K562 (cell line): ENCODE data around the gene SPRYD3.

Experiments
- ARID1B ChIP-seq: fragments of 450-650 bp; IDR thresholded peaks from 2 replicates; pipeline ENCODE4 v1.6.1; 2016; ENCODE audit warnings: antibody characterized with exemption, mild to moderate bottlenecking, inconsistent platforms
- CBX3 ChIP-seq, 2 experiments: IDR thresholded peaks; 1 replicate in 1 of 2; 2 replicates in 1 of 2; pipeline ENCODE4 v1.6.1; 2012; ENCODE audit warnings: inconsistent platforms in 2 of 2, low read length in 2 of 2, borderline replicate concordance in 1 of 2, control low read depth in 1 of 2
- EZH2 ChIP-seq: IDR thresholded peaks from 2 replicates; pipeline ENCODE4 v1.6.1; 2012; ENCODE audit warnings: low read depth, mild to moderate bottlenecking, inconsistent platforms, low read length, borderline replicate concordance
- POLR2A ChIP-seq: fragments of 450-650 bp; conservative IDR thresholded peaks from 2 replicates; pipeline ENCODE4 v1.6.1; 2016
- POLR3A ChIP-seq: IDR thresholded peaks from 2 replicates; pipeline ENCODE4 v1.6.1; 2011; ENCODE audit warnings: borderline replicate concordance, mild to moderate bottlenecking, moderate library complexity; ENCODE audit not compliant: insufficient read length, insufficient read depth; ENCODE audit errors: extremely low read depth
- SAFB ChIP-seq: fragments of 200-400 bp; formaldehyde crosslinking; IDR thresholded peaks from 2 replicates; pipeline ENCODE4 v1.6.1; 2017; ENCODE audit warnings: low read depth, low read length, borderline replicate concordance
- SREBF2 ChIP-seq: sonication (generic); formaldehyde crosslinking; IDR thresholded peaks from 2 replicates; pipeline ENCODE4 v1.4.0; 2020; ENCODE audit warnings: mild to moderate bottlenecking, missing genetic modification reagents
- TAF1 ChIP-seq: IDR thresholded peaks from 2 replicates; pipeline ENCODE4 v1.6.1; 2011; ENCODE audit warnings: mild to moderate bottlenecking, low read length, moderate library complexity; ENCODE audit not compliant: insufficient read depth, control insufficient read depth, severe bottlenecking; ENCODE audit errors: extremely low read depth
- ZNF766 ChIP-seq: fragments of 200-800 bp; sonication (Bioruptor generic); conservative IDR thresholded peaks from 2 replicates; pipeline ENCODE4 v1.6.1; 2016; ENCODE audit warnings: missing genetic modification characterization, missing compliant biosample characterization
- TF ChIP-seq, protein P1 (sequence below): sonication (generic); formaldehyde crosslinking; IDR thresholded peaks from 2 replicates; pipeline ENCODE4 v1.8.0; 2023; ENCODE audit warnings: missing genetic modification reagents, mild to moderate bottlenecking, borderline replicate concordance
- TF ChIP-seq, protein P2 (sequence below): fragments of 250-450 bp; sonication (Bioruptor Pico); IDR thresholded peaks from 2 replicates; pipeline ENCODE4 v1.5.0; 2021; ENCODE audit warnings: mild to moderate bottlenecking, moderate library complexity

DNA sequence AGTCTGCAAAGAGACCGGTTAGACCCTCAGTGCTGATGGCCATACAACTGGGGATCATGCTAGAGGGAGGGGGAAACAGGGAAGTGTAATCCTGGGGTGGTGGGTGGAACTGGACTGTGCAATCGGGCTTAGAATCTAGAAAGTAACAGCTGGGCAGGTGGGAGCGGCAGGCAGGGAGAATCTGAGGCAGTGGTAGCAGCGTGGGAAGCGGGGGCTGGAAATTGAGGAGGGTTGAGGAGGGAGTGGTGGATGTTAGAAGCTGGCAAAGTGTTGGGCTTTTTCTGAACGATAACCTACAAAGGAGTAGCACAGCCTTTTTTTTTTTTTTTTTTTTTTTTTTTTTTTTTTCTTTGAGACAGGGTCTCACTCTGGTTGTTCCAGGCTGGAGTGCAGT, 15.2 kb upstream of the SPRYD3 start:
- no peak for TF ChIP-seq POLR2A
- TF ChIP-seq SREBF2, result no peak
- no peak for TF ChIP-seq ARID1B
- TF ChIP-seq TAF1, result no peak
- no peak for TF ChIP-seq EZH2
- no peak for TF ChIP-seq CBX3 (IDR thresholded peaks at IDR 0.05; ENCODE audit: borderline replicate concordance in 1 of 2, low read length in 2 of 2)
- TF ChIP-seq POLR3A, result no peak
- TF ChIP-seq SAFB, result no peak
- TF ChIP-seq, protein P1, sequence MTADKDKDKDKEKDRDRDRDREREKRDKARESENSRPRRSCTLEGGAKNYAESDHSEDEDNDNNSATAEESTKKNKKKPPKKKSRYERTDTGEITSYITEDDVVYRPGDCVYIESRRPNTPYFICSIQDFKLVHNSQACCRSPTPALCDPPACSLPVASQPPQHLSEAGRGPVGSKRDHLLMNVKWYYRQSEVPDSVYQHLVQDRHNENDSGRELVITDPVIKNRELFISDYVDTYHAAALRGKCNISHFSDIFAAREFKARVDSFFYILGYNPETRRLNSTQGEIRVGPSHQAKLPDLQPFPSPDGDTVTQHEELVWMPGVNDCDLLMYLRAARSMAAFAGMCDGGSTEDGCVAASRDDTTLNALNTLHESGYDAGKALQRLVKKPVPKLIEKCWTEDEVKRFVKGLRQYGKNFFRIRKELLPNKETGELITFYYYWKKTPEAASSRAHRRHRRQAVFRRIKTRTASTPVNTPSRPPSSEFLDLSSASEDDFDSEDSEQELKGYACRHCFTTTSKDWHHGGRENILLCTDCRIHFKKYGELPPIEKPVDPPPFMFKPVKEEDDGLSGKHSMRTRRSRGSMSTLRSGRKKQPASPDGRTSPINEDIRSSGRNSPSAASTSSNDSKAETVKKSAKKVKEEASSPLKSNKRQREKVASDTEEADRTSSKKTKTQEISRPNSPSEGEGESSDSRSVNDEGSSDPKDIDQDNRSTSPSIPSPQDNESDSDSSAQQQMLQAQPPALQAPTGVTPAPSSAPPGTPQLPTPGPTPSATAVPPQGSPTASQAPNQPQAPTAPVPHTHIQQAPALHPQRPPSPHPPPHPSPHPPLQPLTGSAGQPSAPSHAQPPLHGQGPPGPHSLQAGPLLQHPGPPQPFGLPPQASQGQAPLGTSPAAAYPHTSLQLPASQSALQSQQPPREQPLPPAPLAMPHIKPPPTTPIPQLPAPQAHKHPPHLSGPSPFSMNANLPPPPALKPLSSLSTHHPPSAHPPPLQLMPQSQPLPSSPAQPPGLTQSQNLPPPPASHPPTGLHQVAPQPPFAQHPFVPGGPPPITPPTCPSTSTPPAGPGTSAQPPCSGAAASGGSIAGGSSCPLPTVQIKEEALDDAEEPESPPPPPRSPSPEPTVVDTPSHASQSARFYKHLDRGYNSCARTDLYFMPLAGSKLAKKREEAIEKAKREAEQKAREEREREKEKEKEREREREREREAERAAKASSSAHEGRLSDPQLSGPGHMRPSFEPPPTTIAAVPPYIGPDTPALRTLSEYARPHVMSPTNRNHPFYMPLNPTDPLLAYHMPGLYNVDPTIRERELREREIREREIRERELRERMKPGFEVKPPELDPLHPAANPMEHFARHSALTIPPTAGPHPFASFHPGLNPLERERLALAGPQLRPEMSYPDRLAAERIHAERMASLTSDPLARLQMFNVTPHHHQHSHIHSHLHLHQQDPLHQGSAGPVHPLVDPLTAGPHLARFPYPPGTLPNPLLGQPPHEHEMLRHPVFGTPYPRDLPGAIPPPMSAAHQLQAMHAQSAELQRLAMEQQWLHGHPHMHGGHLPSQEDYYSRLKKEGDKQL, result no peak
- TF ChIP-seq ZNF766 (CRISPR knock-in tag), result no peak
- TF ChIP-seq, protein P2, sequence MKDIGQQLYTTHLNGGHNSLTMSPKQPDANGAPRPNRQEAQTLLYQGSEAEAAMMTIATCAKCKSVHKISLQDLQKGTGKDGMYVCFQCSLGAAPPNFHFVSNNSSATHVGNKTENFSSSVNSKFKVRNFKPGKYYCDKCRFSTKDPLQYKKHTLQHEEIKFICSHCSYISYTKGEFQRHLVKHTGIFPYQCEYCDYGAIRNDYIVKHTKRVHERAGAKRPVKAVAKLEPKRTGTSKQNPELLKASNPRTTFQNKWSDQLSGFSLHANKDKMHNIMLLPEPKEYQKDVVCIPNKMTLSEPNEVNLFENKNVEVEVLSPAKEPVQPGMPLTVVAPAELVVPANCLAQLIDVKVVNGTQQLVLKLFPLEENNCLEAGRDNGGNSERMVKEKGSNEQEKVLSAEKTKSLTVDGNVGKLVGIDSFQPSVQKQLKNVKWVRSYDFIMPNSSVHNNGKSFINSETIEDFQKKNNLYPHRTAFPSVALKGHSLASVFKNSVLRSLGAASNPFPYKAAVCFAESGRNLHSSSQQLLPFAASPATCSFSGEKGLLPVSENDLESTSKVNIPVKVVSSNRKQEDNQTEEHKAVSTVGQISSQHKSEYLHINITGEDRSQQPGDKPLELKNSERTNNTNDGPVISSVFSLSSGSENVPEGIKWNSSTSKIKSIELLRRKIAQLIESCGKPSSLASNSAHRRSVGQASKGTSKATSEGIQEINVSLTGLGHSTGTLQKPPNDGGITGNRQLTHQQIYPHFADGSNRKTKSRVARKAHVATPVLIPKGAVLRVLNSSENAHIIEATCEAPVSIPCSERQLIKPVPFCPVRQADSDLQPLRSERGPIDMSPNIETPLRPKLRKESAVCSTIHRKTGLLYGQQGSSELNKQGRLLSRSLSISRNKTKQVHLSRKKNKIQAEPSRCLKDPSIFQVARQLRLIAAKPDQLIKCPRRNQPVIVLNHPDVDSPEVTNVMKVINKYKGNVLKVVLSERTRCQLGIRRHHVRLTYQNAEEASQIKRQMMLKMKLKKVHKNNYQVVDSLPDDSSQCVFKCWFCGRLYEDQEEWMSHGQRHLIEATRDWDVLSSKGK (CRISPR knock-in tag), result no peak
